GM19452 (cell line): ENCODE results near the gene SLC25A53.
"Not testable (repeated sequence)": the region's sequence is repeated elsewhere in the genome, so short reads cannot be mapped to it uniquely, and the experiment has no call there.

Source experiments
- ATAC-seq: cut with Tn5 transposase; IDR thresholded peaks from one replicate; pipeline ENCODE4 v1.9.1; 2021; ENCODE audit not compliant: unreplicated experiment

Gene SLC25A53

DNA sequence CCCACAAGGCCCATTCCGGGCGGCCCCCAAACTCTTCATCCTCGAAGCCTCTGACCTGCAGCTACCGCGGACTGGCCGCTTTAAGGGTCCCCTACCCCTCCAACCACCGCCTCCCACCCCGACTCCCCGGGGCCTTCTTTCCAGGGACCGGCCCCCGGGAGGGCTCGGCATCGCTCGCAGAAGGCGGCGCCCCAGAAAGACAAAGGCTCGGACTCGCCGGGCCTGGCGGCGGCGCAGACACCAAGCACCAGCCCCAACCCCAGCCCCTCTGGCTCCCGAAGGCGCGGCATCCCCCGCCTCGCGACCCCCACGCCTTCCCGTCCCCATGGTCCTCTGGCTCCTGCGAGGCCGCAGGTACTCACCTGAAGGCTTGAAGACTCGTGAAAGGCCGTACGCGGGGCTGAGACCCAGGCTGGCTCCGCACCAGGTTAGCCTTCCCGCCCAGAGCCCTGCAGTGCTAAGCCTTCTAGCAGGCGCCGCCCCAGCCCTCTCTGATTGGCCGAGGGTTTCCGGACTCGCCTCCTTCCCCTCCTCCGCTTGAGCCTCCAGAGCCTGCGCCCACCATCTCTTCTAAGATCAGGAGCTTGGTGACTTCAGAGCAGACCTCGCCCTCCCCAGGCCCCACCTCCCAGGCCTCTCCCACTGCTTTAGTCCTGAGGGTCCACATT, 80.9 kb downstream of the SLC25A53 start, which contains the start of gene TMSB15C:
Gene TMSB15C (minus strand): TSS at position 459 of the 668 bp plus-strand sequence.
- peak; percentile 97 for ATAC-seq

DNA sequence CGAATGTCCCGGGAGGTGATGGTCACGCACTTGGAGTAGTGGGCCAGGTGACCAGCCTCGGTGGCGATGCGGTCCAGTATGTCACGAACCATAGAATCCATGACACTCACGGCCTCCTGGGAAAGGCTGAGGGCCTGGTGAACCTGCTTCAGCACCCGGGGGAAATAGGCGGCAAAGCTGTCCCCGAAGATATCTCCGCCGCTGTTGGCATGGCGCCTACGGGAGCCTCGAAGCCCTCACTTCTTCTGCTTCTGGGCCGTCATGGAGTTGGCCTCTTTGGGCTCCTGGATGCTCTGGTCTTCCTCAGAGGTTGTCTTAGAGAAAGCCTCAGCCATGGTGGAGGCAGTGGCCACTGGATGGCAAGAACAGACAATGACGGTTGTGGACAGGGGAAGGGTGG, 94.2 kb downstream of the SLC25A53 start:
- ATAC-seq = not testable (repeated sequence)

DNA sequence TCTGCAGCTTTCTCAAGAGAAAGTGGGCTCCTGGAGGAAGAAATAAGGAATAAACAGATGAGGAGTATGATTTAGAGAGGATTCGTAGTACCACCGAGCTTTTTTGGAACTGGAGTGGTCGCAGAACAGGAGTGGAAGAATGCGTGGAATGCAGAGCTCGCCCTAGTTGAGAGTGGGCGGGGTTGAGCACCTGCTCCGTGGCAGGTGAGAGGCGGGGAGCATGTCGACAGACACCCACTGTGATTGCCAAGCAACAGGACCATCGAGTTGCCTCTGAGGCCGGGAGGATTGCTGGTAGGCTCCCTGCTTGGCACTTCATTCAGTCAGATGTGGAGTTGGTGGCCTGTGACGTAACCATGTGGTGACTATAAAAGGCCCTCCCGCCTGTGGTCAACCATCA, 101.9 kb downstream of the SLC25A53 start:
- not testable (repeated sequence) for ATAC-seq
